HFFc6 (cell line): ENCODE results near the gene MAIP1. TPM values are rescaled to one million over a fixed set of nuclear protein-coding genes. Genes with fewer than 3 reads are reported as not detected.

Experiments
- DNase-seq: peaks from one replicate; pipeline ENCODE4 v3.0.0-alpha.2; 2018
- H3K27ac Mint-ChIP-seq: 2 replicates; pipeline ENCODE4 v1.8.0; 2020; ENCODE audit warnings: mild to moderate bottlenecking, mixed read lengths
- H3K27me3 Mint-ChIP-seq: 2 replicates; pipeline ENCODE4 v1.8.0; 2021; ENCODE audit warnings: mild to moderate bottlenecking, moderate library complexity, mixed read lengths; ENCODE audit not compliant: insufficient read depth
- H3K36me3 Mint-ChIP-seq: 2 replicates; pipeline ENCODE4 v1.8.0; 2021; ENCODE audit warnings: low read depth, mixed read lengths
- H3K4me1 Mint-ChIP-seq: 2 replicates; pipeline ENCODE4 v1.8.0; 2020; ENCODE audit warnings: low read depth, mixed read lengths
- H3K4me3 Mint-ChIP-seq: 2 replicates; pipeline ENCODE4 v1.8.0; 2020; ENCODE audit warnings: mild to moderate bottlenecking, moderate library complexity, mixed read lengths
- H3K9me3 Mint-ChIP-seq: 2 replicates; pipeline ENCODE4 v1.8.0; 2020; ENCODE audit warnings: mild to moderate bottlenecking, mixed read lengths
- total RNA-seq, 6 experiments: library from RNA; stranded (reverse); fragmentation: NEBNext Ultra II Directional; extraction: Animal tissue kit (Norgen Biotek cat#: 25700); gene quantifications; 2 replicates in 1 of 6; 3 replicates in 5 of 6; pipeline ENCODE4 v1.2.3, GENCODE V29; 2021
- TF ChIP-seq, protein P1 (sequence below): fragments of 200-600 bp; sonication (generic); IDR thresholded peaks from 2 replicates; pipeline ENCODE4 v1.5.0; 2021; ENCODE audit warnings: antibody characterized with exemption, mild to moderate bottlenecking

Gene MAIP1
- total RNA-seq, 6 experiments from 2014 or later, result 18.7 to 23.3 (median 20.4) TPM

- DNase-seq, result no peak
- peaks cover 9% of the 10 kb centered on the region for H3K27me3 Mint-ChIP-seq
- no peak overlapping the region for H3K4me3 Mint-ChIP-seq
- TF ChIP-seq, protein P1, sequence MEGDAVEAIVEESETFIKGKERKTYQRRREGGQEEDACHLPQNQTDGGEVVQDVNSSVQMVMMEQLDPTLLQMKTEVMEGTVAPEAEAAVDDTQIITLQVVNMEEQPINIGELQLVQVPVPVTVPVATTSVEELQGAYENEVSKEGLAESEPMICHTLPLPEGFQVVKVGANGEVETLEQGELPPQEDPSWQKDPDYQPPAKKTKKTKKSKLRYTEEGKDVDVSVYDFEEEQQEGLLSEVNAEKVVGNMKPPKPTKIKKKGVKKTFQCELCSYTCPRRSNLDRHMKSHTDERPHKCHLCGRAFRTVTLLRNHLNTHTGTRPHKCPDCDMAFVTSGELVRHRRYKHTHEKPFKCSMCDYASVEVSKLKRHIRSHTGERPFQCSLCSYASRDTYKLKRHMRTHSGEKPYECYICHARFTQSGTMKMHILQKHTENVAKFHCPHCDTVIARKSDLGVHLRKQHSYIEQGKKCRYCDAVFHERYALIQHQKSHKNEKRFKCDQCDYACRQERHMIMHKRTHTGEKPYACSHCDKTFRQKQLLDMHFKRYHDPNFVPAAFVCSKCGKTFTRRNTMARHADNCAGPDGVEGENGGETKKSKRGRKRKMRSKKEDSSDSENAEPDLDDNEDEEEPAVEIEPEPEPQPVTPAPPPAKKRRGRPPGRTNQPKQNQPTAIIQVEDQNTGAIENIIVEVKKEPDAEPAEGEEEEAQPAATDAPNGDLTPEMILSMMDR, result no peak
- H3K27ac Mint-ChIP-seq, result no peak overlapping the region
- H3K36me3 Mint-ChIP-seq, result no peaks in the 10 kb centered on the region
- no peaks in the 10 kb centered on the region for H3K4me1 Mint-ChIP-seq
- H3K9me3 Mint-ChIP-seq, result no peaks in the 10 kb centered on the region
Measured at GRCh38 chr2:200007306-200007705, 51.9 kb downstream of the MAIP1 start.

GRCh38 chr2:200012401-200012800 lies 57.0 kb downstream of the MAIP1 start:
- H3K9me3 Mint-ChIP-seq, result no peaks in the 10 kb centered on the region
- no peak for DNase-seq
- H3K27ac Mint-ChIP-seq, result no peak overlapping the region
- no peaks in the 10 kb centered on the region for H3K4me1 Mint-ChIP-seq
- peaks cover 16% of the 10 kb centered on the region for H3K27me3 Mint-ChIP-seq
- no peak overlapping the region for H3K4me3 Mint-ChIP-seq
- no peaks in the 10 kb centered on the region; the same call in 1 of the 2 replicates for H3K36me3 Mint-ChIP-seq
- TF ChIP-seq, protein P1, result no peak

Other genes starting within 250 kb of the MAIP1 start
- gene FTCDNL1, start 104.4 kb upstream of the MAIP1 start, total RNA-seq, result under 1 TPM; 0.43 to 0.80 (median 0.64) TPM
- 10 to 100 TPM; 11.8 to 15.2 (median 14.4) TPM for gene C2orf69, start 44.3 kb upstream of the MAIP1 start, total RNA-seq
- gene TYW5, start 91 bp upstream of the MAIP1 start, total RNA-seq, result 1 to 10 TPM; 4.0 to 5.8 (median 5.2) TPM